SK-N-SH treated with all-trans-retinoic acid at 6 μM for 48 hours (cell line): ENCODE data around the gene MAPKBP1.

Experiments used
- ARNTL ChIP-seq: fragments of 450-650 bp; formaldehyde crosslinking; IDR thresholded peaks from 2 replicates; pipeline ENCODE4 v1.5.0; 2020; ENCODE audit warnings: low read depth, mild to moderate bottlenecking, moderate library complexity, borderline replicate concordance
- BACH2 ChIP-seq: fragments of 250-450 bp; sonication (Bioruptor Pico); IDR thresholded peaks from 2 replicates; pipeline ENCODE4 v1.9.0; 2021; ENCODE audit warnings: mild to moderate bottlenecking, borderline replicate concordance
- CSDC2 ChIP-seq: fragments of 250-450 bp; sonication (Bioruptor Pico); IDR thresholded peaks from 2 replicates; pipeline ENCODE4 v1.5.0; 2020; ENCODE audit warnings: mild to moderate bottlenecking, moderate library complexity
- OSR1 ChIP-seq: fragments of 250-450 bp; sonication (Bioruptor Pico); IDR thresholded peaks from 2 replicates; pipeline ENCODE4 v1.8.0; 2022; ENCODE audit warnings: moderate library complexity, mild to moderate bottlenecking, inconsistent platforms
- PPARA ChIP-seq: fragments of 250-450 bp; sonication (Bioruptor Pico); IDR thresholded peaks from 2 replicates; pipeline ENCODE4 v1.5.0; 2020; ENCODE audit warnings: mild to moderate bottlenecking, borderline replicate concordance
- RARB ChIP-seq: fragments of 250-450 bp; sonication (Bioruptor Pico); IDR thresholded peaks from 2 replicates; pipeline ENCODE4 v1.8.0; 2021; ENCODE audit warnings: mild to moderate bottlenecking, moderate library complexity
- ZC3H10 ChIP-seq: fragments of 250-450 bp; sonication (Bioruptor Pico); IDR thresholded peaks from 2 replicates; pipeline ENCODE4 v1.5.1; 2021; ENCODE audit warnings: mild to moderate bottlenecking, moderate library complexity
- ZFP3 ChIP-seq: fragments of 250-450 bp; sonication (Bioruptor Pico); IDR thresholded peaks from 2 replicates; pipeline ENCODE4 v1.5.0; 2020; ENCODE audit warnings: mild to moderate bottlenecking, moderate library complexity
- ZNF565 ChIP-seq: fragments of 450-650 bp; formaldehyde crosslinking; conservative IDR thresholded peaks from 2 replicates; pipeline ENCODE4 v1.5.0; 2020; ENCODE audit warnings: low read depth, mild to moderate bottlenecking, moderate library complexity
- TF ChIP-seq, protein P1 (sequence below): fragments of 250-450 bp; sonication (Bioruptor Pico); IDR thresholded peaks from 2 replicates; pipeline ENCODE4 v1.8.0; 2021; ENCODE audit warnings: low read depth, mild to moderate bottlenecking, moderate library complexity, borderline replicate concordance
- TF ChIP-seq, protein P2 (sequence below): fragments of 250-450 bp; sonication (Bioruptor Pico); IDR thresholded peaks from 2 replicates; pipeline ENCODE4 v1.5.1; 2021; ENCODE audit warnings: mild to moderate bottlenecking, moderate library complexity

DNA sequence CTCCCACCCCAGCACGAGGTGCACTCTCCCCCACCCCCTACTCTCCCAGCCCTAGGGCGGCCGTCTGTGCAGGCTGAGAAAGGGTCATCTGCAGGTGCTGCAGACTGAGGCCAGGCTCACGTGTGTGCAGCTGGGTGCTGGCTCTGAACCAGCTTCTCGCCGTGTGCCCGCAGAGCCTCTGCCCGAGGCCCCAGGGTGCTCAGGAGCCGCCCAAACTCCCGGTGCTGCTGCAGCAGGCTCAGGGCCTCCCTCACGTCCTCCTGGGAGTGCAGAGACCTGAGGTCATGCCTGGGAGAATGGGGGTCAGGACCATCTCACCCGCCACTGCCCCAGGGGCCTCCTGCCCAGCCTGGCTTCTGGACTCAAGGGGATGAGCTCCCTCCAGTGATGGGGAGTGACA, 102.4 kb downstream of the MAPKBP1 start:
- no peak for TF ChIP-seq RARB (CRISPR knock-in tag)
- no peak for TF ChIP-seq ZFP3 (CRISPR knock-in tag)
- TF ChIP-seq, protein P1, sequence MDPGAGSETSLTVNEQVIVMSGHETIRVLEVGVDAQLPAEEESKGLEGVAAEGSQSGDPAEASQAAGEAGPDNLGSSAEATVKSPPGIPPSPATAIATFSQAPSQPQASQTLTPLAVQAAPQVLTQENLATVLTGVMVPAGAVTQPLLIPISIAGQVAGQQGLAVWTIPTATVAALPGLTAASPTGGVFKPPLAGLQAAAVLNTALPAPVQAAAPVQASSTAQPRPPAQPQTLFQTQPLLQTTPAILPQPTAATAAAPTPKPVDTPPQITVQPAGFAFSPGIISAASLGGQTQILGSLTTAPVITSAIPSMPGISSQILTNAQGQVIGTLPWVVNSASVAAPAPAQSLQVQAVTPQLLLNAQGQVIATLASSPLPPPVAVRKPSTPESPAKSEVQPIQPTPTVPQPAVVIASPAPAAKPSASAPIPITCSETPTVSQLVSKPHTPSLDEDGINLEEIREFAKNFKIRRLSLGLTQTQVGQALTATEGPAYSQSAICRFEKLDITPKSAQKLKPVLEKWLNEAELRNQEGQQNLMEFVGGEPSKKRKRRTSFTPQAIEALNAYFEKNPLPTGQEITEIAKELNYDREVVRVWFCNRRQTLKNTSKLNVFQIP, result no peak
- no peak for TF ChIP-seq ZC3H10 (CRISPR knock-in tag)
- no peak for TF ChIP-seq OSR1
- no peak for TF ChIP-seq ZNF565 (CRISPR knock-in tag)
- TF ChIP-seq BACH2 (CRISPR knock-in tag), result no peak
- no peak for TF ChIP-seq PPARA (CRISPR knock-in tag)
- TF ChIP-seq CSDC2, result no peak
- TF ChIP-seq, protein P2, sequence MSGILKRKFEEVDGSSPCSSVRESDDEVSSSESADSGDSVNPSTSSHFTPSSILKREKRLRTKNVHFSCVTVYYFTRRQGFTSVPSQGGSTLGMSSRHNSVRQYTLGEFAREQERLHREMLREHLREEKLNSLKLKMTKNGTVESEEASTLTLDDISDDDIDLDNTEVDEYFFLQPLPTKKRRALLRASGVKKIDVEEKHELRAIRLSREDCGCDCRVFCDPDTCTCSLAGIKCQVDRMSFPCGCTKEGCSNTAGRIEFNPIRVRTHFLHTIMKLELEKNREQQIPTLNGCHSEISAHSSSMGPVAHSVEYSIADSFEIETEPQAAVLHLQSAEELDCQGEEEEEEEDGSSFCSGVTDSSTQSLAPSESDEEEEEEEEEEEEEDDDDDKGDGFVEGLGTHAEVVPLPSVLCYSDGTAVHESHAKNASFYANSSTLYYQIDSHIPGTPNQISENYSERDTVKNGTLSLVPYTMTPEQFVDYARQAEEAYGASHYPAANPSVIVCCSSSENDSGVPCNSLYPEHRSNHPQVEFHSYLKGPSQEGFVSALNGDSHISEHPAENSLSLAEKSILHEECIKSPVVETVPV (CRISPR knock-in tag), result no peak
- TF ChIP-seq ARNTL (CRISPR knock-in tag), result no peak
